ENCODE data around the gene LAD1. TPM values are rescaled to one million over a fixed set of nuclear protein-coding genes. Genes with fewer than 3 reads are reported as not detected.

The LAD1 gene
- polyA plus RNA-seq, 1 experiment, result 0.04 TPM

GRCh38 chr1:201423655-201424054 is 24.5 kb upstream of the LAD1 start:
- TF ChIP-seq, protein P1, sequence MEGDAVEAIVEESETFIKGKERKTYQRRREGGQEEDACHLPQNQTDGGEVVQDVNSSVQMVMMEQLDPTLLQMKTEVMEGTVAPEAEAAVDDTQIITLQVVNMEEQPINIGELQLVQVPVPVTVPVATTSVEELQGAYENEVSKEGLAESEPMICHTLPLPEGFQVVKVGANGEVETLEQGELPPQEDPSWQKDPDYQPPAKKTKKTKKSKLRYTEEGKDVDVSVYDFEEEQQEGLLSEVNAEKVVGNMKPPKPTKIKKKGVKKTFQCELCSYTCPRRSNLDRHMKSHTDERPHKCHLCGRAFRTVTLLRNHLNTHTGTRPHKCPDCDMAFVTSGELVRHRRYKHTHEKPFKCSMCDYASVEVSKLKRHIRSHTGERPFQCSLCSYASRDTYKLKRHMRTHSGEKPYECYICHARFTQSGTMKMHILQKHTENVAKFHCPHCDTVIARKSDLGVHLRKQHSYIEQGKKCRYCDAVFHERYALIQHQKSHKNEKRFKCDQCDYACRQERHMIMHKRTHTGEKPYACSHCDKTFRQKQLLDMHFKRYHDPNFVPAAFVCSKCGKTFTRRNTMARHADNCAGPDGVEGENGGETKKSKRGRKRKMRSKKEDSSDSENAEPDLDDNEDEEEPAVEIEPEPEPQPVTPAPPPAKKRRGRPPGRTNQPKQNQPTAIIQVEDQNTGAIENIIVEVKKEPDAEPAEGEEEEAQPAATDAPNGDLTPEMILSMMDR (IDR thresholded peaks at IDR 0.05; ENCODE audit: low read depth, low read length), result no peak
- no peak overlapping the region for H3K27ac ChIP-seq (ENCODE audit: low read depth, low read length)

GRCh38 chr1:201422436-201423030 is 23.4 kb upstream of the LAD1 start:
- ChIA-PET CTCF (interaction anchor here (1.3 kb wide), 1 partner anchor 13 kb away, joined by 3 read pairs; no protein-coding TSS in a partner anchor), POLR2A (no interaction called here)
- no peak overlapping the region for H3K4me3 ChIP-seq (ENCODE audit: low read depth, low read length)
- TF ChIP-seq, protein P1 (IDR thresholded peaks at IDR 0.05; ENCODE audit: low read depth, low read length), result no peak
- DNase-seq (ENCODE audit: low read depth, low spot score), result no peak
- H3K9me3 ChIP-seq (ENCODE audit: control insufficient read depth, insufficient read depth, low read length), result peaks cover 8% of the 10 kb centered on the region
- H3K27me3 ChIP-seq (ENCODE audit: control insufficient read depth, insufficient read depth, low read length), result peaks cover 34% of the 10 kb centered on the region
- no peak overlapping the region for H3K27ac ChIP-seq (ENCODE audit: low read depth, low read length)

More at GRCh38 chr1:201423655-201424054, 24.5 kb upstream of the LAD1 start:
- peaks cover 8% of the 10 kb centered on the region for H3K9me3 ChIP-seq (ENCODE audit: control insufficient read depth, insufficient read depth, low read length)
- ChIA-PET CTCF (interaction anchor here (1.3 kb wide), 1 partner anchor 12 kb away, joined by 3 read pairs; no protein-coding TSS in a partner anchor), POLR2A (no interaction called here)
- no peak overlapping the region for H3K4me3 ChIP-seq (ENCODE audit: low read depth, low read length)
- DNase-seq (ENCODE audit: low read depth, low spot score), result no peak
- peaks cover 28% of the 10 kb centered on the region for H3K27me3 ChIP-seq (ENCODE audit: control insufficient read depth, insufficient read depth, low read length)

DNA sequence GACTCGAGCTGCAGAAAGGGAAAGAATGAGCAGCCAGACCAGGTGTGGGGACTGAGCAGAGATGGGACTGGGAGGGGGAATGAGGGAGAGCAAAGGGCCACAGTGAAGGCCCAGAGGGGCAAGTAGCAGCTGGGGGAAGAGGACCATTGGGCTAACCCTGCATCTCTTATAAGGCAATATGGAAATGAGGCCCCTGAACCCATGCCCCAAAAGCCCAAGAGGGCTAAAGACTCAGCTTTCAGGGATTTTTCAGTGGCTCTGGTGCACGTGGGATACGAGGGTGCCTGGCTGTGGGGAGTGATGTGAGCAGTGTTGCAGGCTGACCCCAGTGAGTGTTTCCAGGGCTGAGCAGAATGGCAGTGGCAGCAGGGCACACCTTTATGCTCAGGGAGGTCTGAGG is 22.9 kb upstream of the LAD1 start:
- CTCF ChIA-PET, result interaction anchor here (0.8 to 1.0 kb wide), 2 partner anchors 13 to 37 kb away, joined by 3 read pairs; no protein-coding TSS in a partner anchor

GRCh38 chr1:201421041-201421440 is 21.9 kb upstream of the LAD1 start:
- CTCF ChIA-PET, result interaction anchor here (0.8 to 1.2 kb wide), 4 partner anchors 10 to 36 kb away, joined by 3 to 5 read pairs (median 4); no protein-coding TSS in a partner anchor
- Histone ChIP-seq H3K27ac (ENCODE audit: low read depth, low read length) (no peak overlapping the region), H3K4me3 (ENCODE audit: low read depth, low read length) (no peak overlapping the region), H3K27me3 (ENCODE audit: control insufficient read depth, insufficient read depth, low read length) (peaks cover 42% of the 10 kb centered on the region), H3K9me3 (ENCODE audit: control insufficient read depth, insufficient read depth, low read length) (peaks cover 8% of the 10 kb centered on the region)
- no peak for DNase-seq (ENCODE audit: low read depth, low spot score)
- POLR2A ChIA-PET, result no interaction called here
- TF ChIP-seq, protein P1 (IDR thresholded peaks at IDR 0.05; ENCODE audit: low read depth, low read length), result no peak

More for the DNA sequence above, 22.9 kb upstream of the LAD1 start:
- POLR2A ChIA-PET, result no interaction called here
- DNase-seq (ENCODE audit: low read depth, low spot score), result no peak
- Histone ChIP-seq H3K4me3 (ENCODE audit: low read depth, low read length) (no peak overlapping the region), H3K27me3 (ENCODE audit: control insufficient read depth, insufficient read depth, low read length) (peaks cover 35% of the 10 kb centered on the region), H3K27ac (ENCODE audit: low read depth, low read length) (no peak overlapping the region), H3K9me3 (ENCODE audit: control insufficient read depth, insufficient read depth, low read length) (peaks cover 8% of the 10 kb centered on the region)
- TF ChIP-seq, protein P1 (IDR thresholded peaks at IDR 0.05; ENCODE audit: low read depth, low read length), result no peak

- TF ChIP-seq, protein P1 (IDR thresholded peaks at IDR 0.05; ENCODE audit: low read depth, low read length), result no peak
- Histone ChIP-seq H3K27me3 (ENCODE audit: control insufficient read depth, insufficient read depth, low read length) (peaks cover 45% of the 10 kb centered on the region), H3K27ac (ENCODE audit: low read depth, low read length) (no peak overlapping the region), H3K9me3 (ENCODE audit: control insufficient read depth, insufficient read depth, low read length) (peaks cover 11% of the 10 kb centered on the region), H3K4me3 (ENCODE audit: low read depth, low read length) (no peak overlapping the region)
- no peak for DNase-seq (ENCODE audit: low read depth, low spot score)
- ChIA-PET POLR2A (no interaction called here), CTCF (interaction anchor here (0.9 to 1.2 kb wide), 2 partner anchors 10 to 15 kb away, joined by 4 to 5 read pairs; no protein-coding TSS in a partner anchor)
Observed at GRCh38 chr1:201420608-201421002, 21.5 kb upstream of the LAD1 start.
